Caco-2 (cell line): Measurements from ENCODE around the gene RUNDC3A. TPM values are rescaled to one million over a fixed set of nuclear protein-coding genes. Genes with fewer than 3 reads are reported as not detected.

Experiments
- BruUV-seq: library from RNA; stranded (reverse); fragments of 400-500 nt; replicated peaks from 2 replicates; lab custom pipeline; 2021; lab: Mats Ljungman, UMichigan
- CTCF ChIA-PET: fragments of 300-600 bp; sonication (Branson Sonifier 250); formaldehyde crosslinking; loops from one replicate; lab custom pipeline; 2022; ENCODE audit warnings: antibody characterized with exemption; lab: Charles Lee
- POLR2A ChIA-PET: fragments of 300-600 bp; sonication (Branson Sonifier 250); formaldehyde crosslinking; loops from one replicate; lab custom pipeline; 2022; ENCODE audit warnings: antibody characterized with exemption; lab: Charles Lee
- DNase-seq, 2 experiments: peaks; one replicate each; pipeline versions ENCODE4 v3.0.0 to v3.0.0-alpha.2; 2020 to 2022
- H3K27me3 ChIP-seq: replicated peaks from 2 replicates; pipeline ENCODE4 v1.6.0; 2011; ENCODE audit warnings: low read length; ENCODE audit not compliant: control insufficient read depth, insufficient read depth
- H3K36me3 ChIP-seq: 2 replicates; pipeline ENCODE4 v1.5.1; 2011; ENCODE audit warnings: low read length; ENCODE audit not compliant: control insufficient read depth, insufficient read depth
- H3K4me1 ChIP-seq: fragments of 250-450 bp; sonication (Bioruptor Pico); 2 replicates; pipeline ENCODE4 v1.5.1; 2020; ENCODE audit warnings: mild to moderate bottlenecking
- H3K4me3 ChIP-seq: 2 replicates; pipeline ENCODE4 v1.5.1; 2011; ENCODE audit warnings: low read depth, mild to moderate bottlenecking, control low read depth, low read length
- H3K9me3 ChIP-seq: fragments of 250-450 bp; sonication (Bioruptor Pico); 2 replicates; pipeline ENCODE4 v1.5.1; 2020; ENCODE audit warnings: mild to moderate bottlenecking, moderate library complexity
- H3K27ac Mint-ChIP-seq: one replicate; pipeline ENCODE4 v1.8.0; 2022; ENCODE audit warnings: mixed read lengths; ENCODE audit not compliant: unreplicated experiment
- H3K27me3 Mint-ChIP-seq: one replicate; pipeline ENCODE4 v1.8.0; 2022; ENCODE audit warnings: mixed read lengths; ENCODE audit not compliant: insufficient read depth, unreplicated experiment
- H3K36me3 Mint-ChIP-seq: one replicate; pipeline ENCODE4 v1.8.0; 2022; ENCODE audit warnings: mild to moderate bottlenecking, mixed read lengths; ENCODE audit not compliant: insufficient read depth, unreplicated experiment
- H3K4me1 Mint-ChIP-seq: one replicate; pipeline ENCODE4 v1.8.0; 2022; ENCODE audit warnings: low read depth, mixed read lengths; ENCODE audit not compliant: unreplicated experiment
- H3K4me3 Mint-ChIP-seq: one replicate; pipeline ENCODE4 v1.8.0; 2022; ENCODE audit warnings: mild to moderate bottlenecking, moderate library complexity, mixed read lengths; ENCODE audit not compliant: unreplicated experiment
- H3K9me3 Mint-ChIP-seq: one replicate; pipeline ENCODE4 v1.8.0; 2022; ENCODE audit warnings: mixed read lengths; ENCODE audit not compliant: unreplicated experiment
- intact Hi-C: fragments of 100-400 bp; cut with micrococcal nuclease; formaldehyde crosslinking; loops from one replicate; pipeline ENCODE4 v1.10.0; 2022; ENCODE audit not compliant: unreplicated experiment
- total RNA-seq: library from RNA; stranded (reverse); gene quantifications from 2 replicates; pipeline ENCODE4 v1.2.3, GENCODE V29; 2022
- TF ChIP-seq, protein P1 (sequence below), 2 experiments: fragments of 200-600 bp in 1 of 2; IDR thresholded peaks; 1 replicate in 1 of 2; 2 replicates in 1 of 2; pipeline versions ENCODE4 v1.5.1 to v1.8.0; 2011 to 2022; ENCODE audit warnings: antibody characterized with exemption in 1 of 2, control low read depth in 1 of 2, inconsistent platforms in 1 of 2, low read depth in 1 of 2, low read length in 1 of 2, mild to moderate bottlenecking in 1 of 2, moderate library complexity in 1 of 2; ENCODE audit not compliant: insufficient read depth in 1 of 2, severe bottlenecking in 1 of 2, unreplicated experiment in 1 of 2

RUNDC3A gene
- total RNA-seq, 1 experiment from 2014 or later, result 0.34 TPM

- ChIA-PET CTCF (interaction anchor here (0.6 to 1.8 kb wide), 5 partner anchors 10 to 169 kb away, joined by 3 to 9 read pairs (median 5); partner anchors contain the start of genes FAM171A2 and SLC25A39), POLR2A (interaction anchor here (0.7 kb wide), 1 partner anchor 10 kb away, joined by 3 read pairs; the partner anchor contains the start of gene FAM171A2)
- Mint-ChIP-seq H3K36me3 (no peaks in the 10 kb centered on the region), H3K4me1 (no peaks in the 10 kb centered on the region), H3K27me3 (no peaks in the 10 kb centered on the region), H3K9me3 (no peaks in the 10 kb centered on the region), H3K4me3 (peak overlapping the region; percentile 50), H3K27ac (no peak overlapping the region)
- no peaks in the 10 kb centered on the region for H3K4me1 ChIP-seq
- BruUV-seq, result no TSS peak
- no peaks in the 10 kb centered on the region for H3K9me3 ChIP-seq
- peak in 1 of 2 experiments; percentile 71 for DNase-seq
- H3K27me3 ChIP-seq, result no peaks in the 10 kb centered on the region
- intact Hi-C loops, result no loop called here
- H3K36me3 ChIP-seq, result peaks cover 2% of the 10 kb centered on the region; the same call in 1 of the 2 replicates
- TF ChIP-seq, protein P1, sequence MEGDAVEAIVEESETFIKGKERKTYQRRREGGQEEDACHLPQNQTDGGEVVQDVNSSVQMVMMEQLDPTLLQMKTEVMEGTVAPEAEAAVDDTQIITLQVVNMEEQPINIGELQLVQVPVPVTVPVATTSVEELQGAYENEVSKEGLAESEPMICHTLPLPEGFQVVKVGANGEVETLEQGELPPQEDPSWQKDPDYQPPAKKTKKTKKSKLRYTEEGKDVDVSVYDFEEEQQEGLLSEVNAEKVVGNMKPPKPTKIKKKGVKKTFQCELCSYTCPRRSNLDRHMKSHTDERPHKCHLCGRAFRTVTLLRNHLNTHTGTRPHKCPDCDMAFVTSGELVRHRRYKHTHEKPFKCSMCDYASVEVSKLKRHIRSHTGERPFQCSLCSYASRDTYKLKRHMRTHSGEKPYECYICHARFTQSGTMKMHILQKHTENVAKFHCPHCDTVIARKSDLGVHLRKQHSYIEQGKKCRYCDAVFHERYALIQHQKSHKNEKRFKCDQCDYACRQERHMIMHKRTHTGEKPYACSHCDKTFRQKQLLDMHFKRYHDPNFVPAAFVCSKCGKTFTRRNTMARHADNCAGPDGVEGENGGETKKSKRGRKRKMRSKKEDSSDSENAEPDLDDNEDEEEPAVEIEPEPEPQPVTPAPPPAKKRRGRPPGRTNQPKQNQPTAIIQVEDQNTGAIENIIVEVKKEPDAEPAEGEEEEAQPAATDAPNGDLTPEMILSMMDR (IDR thresholded peaks at IDR 0.05; ENCODE audit: insufficient read depth in 1 of 2, low read depth in 1 of 2, low read length in 1 of 2, severe bottlenecking in 1 of 2, unreplicated experiment in 1 of 2), result no peak
- peak overlapping the region; percentile 33 for H3K4me3 ChIP-seq
Measured at GRCh38 chr17:44353672-44354331, 45.4 kb downstream of the RUNDC3A start.

DNA sequence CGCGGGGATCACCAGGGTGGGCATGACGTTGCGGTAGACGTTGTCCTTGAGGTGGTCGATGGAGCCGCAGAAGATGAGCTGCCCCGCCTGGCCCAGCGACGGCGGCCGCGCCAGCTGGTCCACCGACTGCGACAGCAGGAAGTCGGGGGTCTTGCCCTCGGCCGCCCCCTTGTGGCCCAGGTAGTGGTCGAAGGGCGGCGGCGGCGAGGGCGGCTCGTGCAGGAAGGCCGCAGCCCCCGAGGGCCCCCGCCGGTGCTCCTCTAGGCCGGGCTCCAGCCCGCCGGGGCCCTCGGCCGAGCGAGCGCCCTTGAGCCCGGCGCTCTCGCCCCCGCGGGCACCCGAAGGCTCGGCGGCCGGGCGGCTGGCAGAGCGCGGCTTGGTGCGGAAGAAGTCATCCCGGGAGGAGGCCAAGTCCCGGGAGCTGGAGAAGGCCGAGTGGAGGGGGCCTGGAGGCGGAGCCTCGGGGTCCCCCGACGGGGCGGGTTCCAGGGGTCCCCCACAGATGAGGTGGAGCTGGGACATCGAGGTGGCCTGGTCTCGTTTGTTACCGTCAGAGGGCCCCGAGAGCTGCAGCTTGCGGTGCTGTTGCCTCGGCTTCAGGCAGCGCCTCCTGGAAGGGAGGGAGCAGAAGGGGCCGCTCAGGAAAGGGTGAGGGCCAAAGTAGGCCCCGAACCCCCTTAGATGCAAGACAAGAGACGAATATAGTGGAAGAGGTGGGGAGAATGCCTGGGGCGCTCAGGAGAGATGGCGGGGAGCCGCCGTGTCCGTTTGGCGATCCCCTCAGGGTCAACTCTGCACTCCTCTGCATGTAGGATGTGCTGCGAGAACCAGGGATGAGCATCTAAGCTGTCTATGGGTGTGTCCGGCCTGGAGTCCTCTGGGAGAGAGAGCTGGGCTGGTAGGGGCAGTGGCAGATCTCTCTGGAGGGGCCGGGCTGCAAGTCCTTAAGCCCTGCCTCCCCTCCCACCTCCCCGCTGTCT is 46.5 kb downstream of the RUNDC3A start:
- no peaks in the 10 kb centered on the region for H3K4me1 ChIP-seq
- no peak overlapping the region for H3K27ac Mint-ChIP-seq
- H3K36me3 ChIP-seq, result peaks cover 2% of the 10 kb centered on the region; the same call in 1 of the 2 replicates
- no peaks in the 10 kb centered on the region for H3K4me1 Mint-ChIP-seq
- TF ChIP-seq, protein P1 (IDR thresholded peaks at IDR 0.05; ENCODE audit: insufficient read depth in 1 of 2, low read depth in 1 of 2, low read length in 1 of 2, severe bottlenecking in 1 of 2, unreplicated experiment in 1 of 2), result no peak
- H3K9me3 Mint-ChIP-seq, result no peaks in the 10 kb centered on the region
- H3K36me3 Mint-ChIP-seq, result no peaks in the 10 kb centered on the region
- DNase-seq, result no peak
- H3K4me3 ChIP-seq, result no peak overlapping the region
- ChIA-PET POLR2A (no interaction called here), CTCF (interaction anchor here (0.6 kb wide), 1 partner anchor 65 kb away, joined by 8 read pairs; no protein-coding TSS in a partner anchor)
- intact Hi-C loops, result no loop called here
- BruUV-seq, result no TSS peak
- no peaks in the 10 kb centered on the region for H3K9me3 ChIP-seq
- no peaks in the 10 kb centered on the region for H3K27me3 ChIP-seq
- H3K4me3 Mint-ChIP-seq, result no peak overlapping the region
- H3K27me3 Mint-ChIP-seq, result no peaks in the 10 kb centered on the region

DNA sequence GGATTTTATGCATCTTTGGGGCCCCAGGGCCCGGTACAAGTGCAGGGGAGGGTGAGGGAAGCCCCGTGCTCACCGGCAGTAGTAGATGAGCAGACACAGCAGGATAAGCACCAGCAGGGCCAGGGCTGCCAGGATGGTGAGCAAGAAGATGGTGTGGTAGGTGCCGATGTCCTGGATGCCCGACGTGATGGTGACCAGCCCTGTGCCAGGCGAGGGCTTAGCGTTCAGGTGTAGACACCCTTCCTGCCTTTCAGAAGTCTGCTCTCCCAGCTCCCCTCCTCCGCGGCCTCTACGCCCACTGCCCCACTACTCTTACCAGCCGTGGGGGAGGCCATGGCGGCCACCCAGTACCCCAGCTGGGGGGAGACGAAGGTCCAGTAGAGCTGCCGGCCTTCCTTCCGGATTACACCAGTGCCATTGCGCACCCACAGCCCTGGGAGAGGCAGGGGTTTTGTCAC is 47.3 kb downstream of the RUNDC3A start:
- POLR2A ChIA-PET, result no interaction called here
- BruUV-seq, result no TSS peak

More for the DNA sequence above, 47.3 kb downstream of the RUNDC3A start:
- no peak overlapping the region for H3K27ac Mint-ChIP-seq
- intact Hi-C loops, result no loop called here
- no peaks in the 10 kb centered on the region for H3K9me3 Mint-ChIP-seq
- H3K4me1 Mint-ChIP-seq, result peaks cover 5% of the 10 kb centered on the region
- no peak overlapping the region for H3K4me3 Mint-ChIP-seq
- H3K36me3 Mint-ChIP-seq, result no peaks in the 10 kb centered on the region
- H3K4me3 ChIP-seq, result no peak overlapping the region
- H3K9me3 ChIP-seq, result no peaks in the 10 kb centered on the region
- H3K27me3 ChIP-seq, result no peaks in the 10 kb centered on the region
- peaks cover under 1% of the 10 kb centered on the region; the same call in 1 of the 2 replicates for H3K4me1 ChIP-seq
- H3K36me3 ChIP-seq, result peaks cover 2% of the 10 kb centered on the region; the same call in 1 of the 2 replicates
- no peak for DNase-seq
- no peaks in the 10 kb centered on the region for H3K27me3 Mint-ChIP-seq
- TF ChIP-seq, protein P1 (IDR thresholded peaks at IDR 0.05; ENCODE audit: insufficient read depth in 1 of 2, low read depth in 1 of 2, low read length in 1 of 2, severe bottlenecking in 1 of 2, unreplicated experiment in 1 of 2), result no peak
- CTCF ChIA-PET, result interaction anchor here (1.3 kb wide), 1 partner anchor 168 kb away, joined by 3 read pairs; no protein-coding TSS in a partner anchor
